HG03558 (cell line): ENCODE measurements around the gene UCK1.

Experiments
- ATAC-seq: cut with Tn5 transposase; IDR thresholded peaks from one replicate; pipeline ENCODE4 v1.9.1; 2021; ENCODE audit warnings: moderate number of reproducible peaks; ENCODE audit not compliant: unreplicated experiment; ENCODE audit errors: extremely low read depth

Gene UCK1

DNA sequence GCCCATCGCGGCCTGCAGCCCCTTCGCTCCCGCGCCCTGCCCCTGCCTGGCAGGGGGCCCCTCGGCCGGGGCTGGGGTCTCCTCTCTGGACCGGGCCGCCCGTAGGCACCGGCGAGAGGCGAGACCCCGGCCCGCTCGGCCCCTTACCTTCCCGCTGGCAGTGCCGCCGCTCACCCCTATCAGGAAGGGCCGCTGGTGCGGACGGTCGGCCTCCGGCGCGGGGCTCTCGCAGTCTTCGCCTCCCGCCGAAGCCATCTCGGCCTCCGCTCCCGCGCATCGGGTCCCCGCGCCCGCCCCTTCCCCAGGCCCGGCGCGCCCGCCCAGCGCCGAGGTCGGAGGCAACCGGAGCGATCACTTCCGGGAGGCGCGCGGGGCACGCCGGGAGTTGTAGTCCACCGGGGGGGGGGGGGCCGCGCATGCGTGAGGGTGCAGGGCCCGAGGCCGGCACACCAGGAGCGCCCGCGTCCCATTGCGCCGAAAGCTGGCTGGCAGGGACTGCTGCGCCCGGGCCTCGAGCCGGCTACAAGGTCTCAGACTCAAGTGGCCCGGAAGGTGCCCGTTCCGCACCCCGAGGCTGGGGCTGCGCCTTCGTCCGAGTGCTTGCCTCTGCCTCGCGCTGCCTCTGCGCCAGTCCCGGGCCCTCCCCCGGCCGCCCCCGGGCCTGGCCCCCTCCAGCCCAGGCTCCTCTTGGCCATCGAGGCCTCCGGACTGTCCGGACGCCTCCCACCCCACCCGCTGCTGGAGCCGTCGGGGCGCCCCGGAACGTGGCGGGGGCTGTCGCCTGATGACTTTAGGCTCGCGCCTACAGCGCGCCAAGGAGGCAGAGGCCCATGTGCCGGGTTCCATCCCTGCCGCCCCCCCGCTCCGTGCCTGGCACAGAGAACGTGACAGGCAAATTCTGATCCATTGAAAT is at the start of gene UCK1:
Gene UCK1 (minus strand): TSS at position 344 of the 913 bp plus-strand sequence. CDS start 89 bp downstream, at position 255.
- ATAC-seq, result peak; percentile 48

GRCh38 chr9:131580358-131580757 is 49.3 kb upstream of the UCK1 start:
- ATAC-seq, result no peak

- no peak for ATAC-seq
These were observed 48.7 kb upstream of the UCK1 start for GRCh38 chr9:131579789-131580211.

DNA sequence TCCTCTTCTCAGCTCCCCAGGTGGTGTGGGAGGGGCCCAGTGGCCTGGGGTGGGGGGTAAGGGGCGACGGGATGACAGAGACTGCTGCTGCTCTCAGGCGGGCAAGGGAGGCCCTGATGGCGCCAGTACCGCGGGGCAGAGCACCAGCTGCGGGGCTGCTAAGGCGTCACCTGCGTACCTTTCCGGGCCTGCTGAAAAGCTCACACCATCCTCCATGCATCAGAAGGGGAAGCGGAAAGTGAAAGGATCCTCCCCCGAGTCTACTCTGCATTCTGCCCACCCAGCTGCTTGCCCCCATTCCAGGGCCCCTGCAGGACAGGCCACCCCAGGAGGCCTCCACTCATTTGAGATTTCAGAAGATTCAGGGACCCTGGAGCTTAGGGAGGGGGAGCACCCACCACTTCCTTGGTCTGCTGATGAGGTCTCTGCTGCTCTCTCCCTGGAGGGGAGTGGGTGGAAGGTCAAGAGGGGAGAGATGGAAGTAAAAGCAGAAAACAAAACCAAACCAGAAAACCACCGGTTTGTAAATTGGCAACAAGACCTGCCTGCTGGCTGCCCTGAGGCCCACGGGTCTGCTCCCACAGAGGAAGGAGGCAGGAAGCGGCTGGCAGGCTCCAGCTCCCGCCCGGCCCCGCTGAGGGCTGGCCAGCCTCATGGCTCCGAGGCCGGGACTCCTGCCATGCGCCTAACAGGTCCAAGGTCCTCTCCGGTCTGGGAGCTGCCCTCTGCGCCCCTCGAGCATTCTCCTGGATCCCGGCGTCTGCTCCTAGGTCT is 47.9 kb upstream of the UCK1 start:
- no peak for ATAC-seq

GRCh38 chr9:131578021-131578420 is 47.0 kb upstream of the UCK1 start:
- no peak for ATAC-seq

- no peak for ATAC-seq
These were observed 46.2 kb upstream of the UCK1 start for GRCh38 chr9:131577005-131578000.

DNA sequence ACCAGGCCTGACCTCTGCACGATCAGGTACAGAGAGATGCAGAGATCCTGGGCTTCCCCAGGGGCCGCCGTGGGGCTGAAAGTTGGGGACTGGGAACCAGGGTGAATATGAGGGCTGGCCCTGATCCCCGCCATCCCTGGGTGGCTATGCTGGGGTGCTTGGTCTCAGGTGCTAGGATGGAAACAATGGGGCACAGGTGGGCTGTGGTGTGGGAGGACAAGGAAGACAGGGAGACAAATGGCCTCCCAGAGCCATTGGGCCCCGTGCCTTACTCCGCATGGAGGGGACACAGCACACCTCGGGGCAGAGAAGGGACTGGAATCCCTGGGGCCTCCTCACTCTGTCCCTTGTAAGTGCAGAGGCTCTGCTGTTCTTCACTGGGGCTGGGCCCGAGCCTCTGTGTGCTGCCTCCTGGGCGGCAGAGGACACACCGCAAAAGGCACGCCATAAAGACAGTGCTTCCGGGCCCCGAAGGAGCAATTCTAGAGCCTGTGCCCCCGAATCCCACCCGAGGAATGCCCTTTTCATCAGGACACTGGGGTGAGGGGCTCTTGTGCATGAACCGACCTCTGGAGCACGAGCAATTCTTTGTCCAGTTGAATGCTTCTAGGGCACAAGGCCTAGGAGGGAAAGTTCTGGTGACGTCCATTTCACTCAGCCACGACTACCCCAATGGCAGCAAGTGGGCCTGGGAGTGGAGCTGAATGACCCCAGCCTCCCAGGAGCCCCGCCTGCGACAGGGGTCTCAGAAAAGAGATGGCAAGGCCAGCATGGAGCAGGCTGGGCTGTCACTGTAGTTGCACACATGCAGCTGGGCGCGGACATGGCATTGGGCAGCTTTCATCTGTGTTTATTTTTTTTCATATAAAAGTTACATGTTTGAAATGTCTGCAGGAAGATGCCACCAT is 45.1 kb upstream of the UCK1 start:
- no peak for ATAC-seq

GRCh38 chr9:131574730-131575640 is 43.9 kb upstream of the UCK1 start:
- no peak for ATAC-seq

GRCh38 chr9:131567910-131568309 is 36.8 kb upstream of the UCK1 start:
- ATAC-seq, result no peak

- ATAC-seq, result no peak
These were observed 35.1 kb upstream of the UCK1 start for GRCh38 chr9:131566158-131566557.

GRCh38 chr9:131565369-131565768 is 34.3 kb upstream of the UCK1 start:
- ATAC-seq, result no peak

DNA sequence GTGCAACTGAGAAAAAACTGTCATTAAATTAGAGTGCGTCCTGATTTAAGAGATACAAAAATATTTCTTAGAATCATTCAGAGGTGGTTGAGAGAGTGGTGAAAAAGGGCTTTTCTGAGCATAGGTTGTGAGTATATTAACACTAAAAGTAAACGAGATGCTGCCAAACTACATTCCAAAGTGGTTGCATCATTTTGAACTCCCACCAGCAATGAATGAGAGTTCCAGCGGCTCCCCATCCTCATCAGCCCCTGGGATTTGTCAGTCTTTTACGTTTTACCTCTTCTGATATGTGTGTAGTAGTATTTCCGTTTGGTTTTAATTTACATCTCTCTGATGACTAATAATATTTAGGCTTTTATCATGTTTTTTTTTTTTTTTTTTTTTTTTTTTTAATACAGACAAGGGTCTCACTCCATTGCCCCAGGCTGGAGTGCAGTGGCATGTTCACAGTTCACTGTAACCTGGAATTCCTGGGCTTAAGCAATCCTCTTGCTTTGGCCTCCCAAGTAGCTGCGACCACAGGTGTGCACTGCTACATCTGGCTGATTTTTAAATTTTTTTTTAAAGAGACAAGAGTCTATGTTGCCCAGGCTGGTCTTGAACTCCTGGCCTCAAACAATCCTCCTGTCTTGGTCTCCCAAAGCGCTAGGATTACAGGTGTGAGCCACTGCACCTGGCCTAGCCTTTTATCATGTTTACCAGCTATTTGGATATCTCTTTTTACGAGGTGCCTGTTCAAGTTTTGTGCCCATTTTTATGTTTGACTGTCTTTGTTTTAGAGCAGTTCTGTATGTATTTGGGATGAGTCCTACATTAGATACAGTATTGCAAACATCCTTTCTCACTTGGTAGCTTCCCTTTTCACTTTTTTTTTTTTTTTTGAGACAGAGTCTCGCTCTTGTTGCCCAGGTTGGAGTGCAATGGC is 31.2 kb upstream of the UCK1 start:
- no peak for ATAC-seq

- ATAC-seq, result no peak
These were observed 28.4 kb upstream of the UCK1 start for GRCh38 chr9:131559421-131560000.

DNA sequence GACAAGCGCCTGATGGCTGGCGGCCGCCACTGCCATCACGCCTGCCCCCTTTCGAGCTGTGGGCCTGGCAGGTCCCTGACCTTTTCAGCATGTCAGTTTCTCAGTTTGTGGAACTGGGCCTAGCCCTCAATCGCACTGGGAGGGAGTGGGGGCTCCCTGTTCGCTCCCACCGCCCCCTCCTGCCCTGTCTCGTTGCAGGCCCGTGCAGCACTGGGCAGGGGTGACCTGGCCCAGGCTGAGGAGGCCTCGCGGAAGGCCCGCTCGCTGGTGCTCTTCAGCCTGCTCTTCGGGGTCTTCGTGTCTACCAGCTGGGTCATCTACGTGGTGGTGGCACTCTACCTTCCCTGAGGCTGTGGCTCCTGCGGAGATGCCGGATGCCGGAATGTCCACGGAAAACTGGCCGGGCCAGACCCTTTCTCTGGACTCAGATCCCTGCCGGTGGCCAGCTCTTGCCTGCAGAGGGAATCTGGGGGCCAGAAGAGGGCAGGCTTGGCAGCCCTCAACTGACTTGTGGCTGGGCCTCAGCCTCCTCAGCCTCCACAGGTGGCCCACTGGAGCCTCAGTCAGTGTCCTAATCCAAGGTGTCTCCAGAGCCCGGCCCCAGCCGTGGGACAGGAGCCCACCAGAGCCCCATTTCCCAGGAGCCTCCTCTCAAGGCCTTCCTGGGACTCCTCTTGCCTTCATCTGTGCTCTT is 26.9 kb upstream of the UCK1 start:
- no peak for ATAC-seq

DNA sequence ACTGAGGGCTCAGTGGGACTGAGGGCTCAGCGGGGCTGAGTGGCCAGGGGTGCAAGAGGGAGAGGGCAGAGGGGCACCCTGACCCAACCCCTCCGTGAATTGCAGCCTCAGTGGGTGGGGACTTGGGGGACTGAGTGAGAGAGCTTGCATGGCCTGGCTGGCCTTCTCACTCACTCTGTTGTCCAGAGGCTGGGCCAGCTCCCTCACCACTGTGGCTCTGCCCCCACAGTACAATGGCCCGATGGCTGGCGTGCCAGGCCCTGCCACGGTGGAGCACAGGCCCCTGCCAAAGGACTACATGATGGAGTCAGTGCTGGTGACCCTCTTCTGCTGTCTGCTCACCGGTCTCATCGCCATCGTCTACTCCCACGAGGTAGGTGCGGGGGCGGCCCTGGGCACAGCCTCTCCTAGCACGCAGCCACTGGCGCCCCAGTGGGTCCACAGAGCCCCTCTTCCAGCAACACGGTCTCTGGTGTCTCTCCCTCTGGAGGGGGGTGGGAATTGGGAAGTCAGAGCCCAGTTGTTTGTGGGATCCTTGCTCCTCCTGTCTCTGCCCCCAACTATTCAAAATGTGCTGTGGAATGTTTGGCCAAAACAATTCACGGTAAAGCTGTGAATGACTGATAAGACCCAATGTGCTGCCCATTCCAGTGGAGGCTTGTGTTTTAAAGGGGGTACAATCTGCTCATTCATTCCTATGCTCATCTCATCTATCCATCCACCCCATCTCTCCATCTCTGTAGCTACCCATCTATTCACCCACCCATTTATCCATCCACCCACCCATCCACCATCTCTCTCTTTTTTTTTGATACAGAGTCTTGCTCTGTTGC is 25.0 kb upstream of the UCK1 start:
- ATAC-seq, result no peak
